ENCODE measurements around the gene KCNK15. TPM values are rescaled to one million over a fixed set of nuclear protein-coding genes. Genes with fewer than 3 reads are reported as not detected.

The KCNK15 gene
- total RNA-seq, 1 donor from 2014 or later: 1.5 TPM

GRCh38 chr20:44735816-44736169, 9.9 kb upstream of the KCNK15 start:
- intact Hi-C loops (cut with DNase I): loop anchor here (2.0 kb wide), 1 partner anchor 51 kb away; no protein-coding TSS in a partner anchor
- TF ChIP-seq POLR2AphosphoS5 (IDR thresholded peaks at IDR 0.05; ENCODE audit: insufficient read depth in 1 of 2, low read depth in 1 of 2) (no peak), CTCF (IDR thresholded peaks at IDR 0.05) (no peak), POLR2A (IDR thresholded peaks at IDR 0.05) (no peak)
- Histone ChIP-seq H3K27me3 (no peaks in the 10 kb centered on the region), H3K9me3 (no peaks in the 10 kb centered on the region), H3K27ac (no peak overlapping the region), H3K4me3 (no peak overlapping the region), H3K36me3 (no peaks in the 10 kb centered on the region), H3K4me1 (no peaks in the 10 kb centered on the region)
- DNase-seq (ENCODE audit: extremely low spot score in 2 of 2): no peak

GRCh38 chr20:44736170-44737021, 9.3 kb upstream of the KCNK15 start:
- H3K27ac ChIP-seq: no peak overlapping the region
- H3K36me3 ChIP-seq: no peaks in the 10 kb centered on the region
- no peaks in the 10 kb centered on the region for H3K4me1 ChIP-seq
- no peaks in the 10 kb centered on the region for H3K9me3 ChIP-seq
- no peaks in the 10 kb centered on the region for H3K27me3 ChIP-seq
- TF ChIP-seq POLR2AphosphoS5 (IDR thresholded peaks at IDR 0.05; ENCODE audit: insufficient read depth in 1 of 2, low read depth in 1 of 2) (peak in 1 of 2 donors; percentile 71), CTCF (IDR thresholded peaks at IDR 0.05) (no peak), POLR2A (IDR thresholded peaks at IDR 0.05) (no peak)
- no peak overlapping the region for H3K4me3 ChIP-seq
- no peak for DNase-seq (ENCODE audit: extremely low spot score in 2 of 2)
- intact Hi-C loops (cut with DNase I): no loop called here

GRCh38 chr20:44737116-44737515, 8.5 kb upstream of the KCNK15 start:
- TF ChIP-seq POLR2AphosphoS5 (IDR thresholded peaks at IDR 0.05; ENCODE audit: insufficient read depth in 1 of 2, low read depth in 1 of 2) (no peak), POLR2A (IDR thresholded peaks at IDR 0.05) (no peak), CTCF (IDR thresholded peaks at IDR 0.05) (no peak)
- no peaks in the 10 kb centered on the region for H3K4me1 ChIP-seq
- H3K4me3 ChIP-seq: no peak overlapping the region
- no peaks in the 10 kb centered on the region for H3K27me3 ChIP-seq
- H3K36me3 ChIP-seq: no peaks in the 10 kb centered on the region
- no peaks in the 10 kb centered on the region for H3K9me3 ChIP-seq
- intact Hi-C loops (cut with DNase I): no loop called here
- DNase-seq (ENCODE audit: extremely low spot score in 2 of 2): no peak
- H3K27ac ChIP-seq: no peak overlapping the region

GRCh38 chr20:44738813-44739477, 6.7 kb upstream of the KCNK15 start:
- intact Hi-C loops (cut with DNase I): no loop called here
- no peak for DNase-seq (ENCODE audit: extremely low spot score in 2 of 2)
- no peaks in the 10 kb centered on the region for H3K27me3 ChIP-seq
- no peaks in the 10 kb centered on the region for H3K4me1 ChIP-seq
- H3K4me3 ChIP-seq: no peak overlapping the region
- no peaks in the 10 kb centered on the region for H3K9me3 ChIP-seq
- no peak for TF ChIP-seq POLR2A (IDR thresholded peaks at IDR 0.05)
- no peak overlapping the region for H3K27ac ChIP-seq
- H3K36me3 ChIP-seq: no peaks in the 10 kb centered on the region

- no peaks in the 10 kb centered on the region for H3K36me3 ChIP-seq
- no peak overlapping the region for H3K27ac ChIP-seq
- no peak for DNase-seq (ENCODE audit: extremely low spot score in 2 of 2)
- H3K27me3 ChIP-seq: no peaks in the 10 kb centered on the region
- no peaks in the 10 kb centered on the region for H3K9me3 ChIP-seq
- no peak overlapping the region for H3K4me3 ChIP-seq
- TF ChIP-seq POLR2A (IDR thresholded peaks at IDR 0.05) (no peak), POLR2AphosphoS5 (IDR thresholded peaks at IDR 0.05; ENCODE audit: insufficient read depth in 1 of 2, low read depth in 1 of 2) (no peak)
- intact Hi-C loops (cut with DNase I): no loop called here
- no peaks in the 10 kb centered on the region for H3K4me1 ChIP-seq
Observed at GRCh38 chr20:44739942-44740341, 5.7 kb upstream of the KCNK15 start.

All from vagina (tissue), 2 donors.